Left cardiac atrium (tissue), 4 donors: ENCODE results near the gene ZNF470. TPM values are rescaled to one million over a fixed set of nuclear protein-coding genes. Genes with fewer than 3 reads are reported as not detected.
A peak's percentile ranks its signal among the peaks of the same experiment; 100 is the strongest.

ENCODE experiments used
- ATAC-seq, 2 donors: fragments of 200-7000 bp; cut with Tn5 transposase; one replicate each; pipeline ENCODE4 v1.9.1; 2020; ENCODE audit warnings: mild to moderate bottlenecking in 2 of 2, moderate library complexity in 2 of 2
- DNase-seq: peaks from one replicate; pipeline ENCODE4 v3.0.0-alpha.2; 2020
- intact Hi-C, 2 donors: fragments of 100-400 bp; cut with DNase I; formaldehyde crosslinking; loops; one replicate each; pipeline versions ENCODE4 v1.14.1 to v1.15.1; 2022 to 2023
- total RNA-seq, 2 donors: library from RNA; stranded (reverse); fragmentation: NEBNext Ultra II Directional; extraction: Animal tissue kit (Norgen Biotek cat#: 25700); gene quantifications; one replicate each; pipeline ENCODE4 v1.2.1, GENCODE V29; 2021
- donor health status: DM: no; HTN: yes; CAD: no.
- donor health status: DM: no; HTN: yes; CAD: no; lungs with severe emphysema.
- donor health status: DM: yes; HTN: yes; CAD: no.
- donor health status: Dilated cardiomyopathy.

ZNF470 gene
- total RNA-seq, 2 donors from 2014 or later = 3.4 TPM

DNA sequence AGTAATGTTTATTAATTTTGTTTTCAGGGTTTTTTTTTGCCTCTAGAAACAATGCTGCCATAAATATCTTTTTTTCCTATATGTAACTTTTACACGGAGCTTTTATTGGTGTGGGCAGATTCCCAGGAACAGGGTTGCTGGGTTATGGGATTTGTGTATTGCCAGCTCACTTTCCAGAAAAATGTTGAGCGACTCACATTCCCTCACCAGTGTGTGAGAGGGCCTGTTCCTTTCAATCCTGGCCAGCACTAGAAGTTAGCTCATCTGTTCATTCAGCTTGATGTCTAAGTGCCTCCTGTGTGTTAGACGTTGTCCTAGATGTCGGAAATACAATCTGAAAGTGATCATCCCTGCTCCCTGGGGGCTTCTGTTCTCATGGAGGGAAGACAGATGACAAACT, 30.4 kb downstream of the ZNF470 start:
- intact Hi-C loops = no loop called here
- ATAC-seq (no peak), DNase-seq (no peak)

DNA sequence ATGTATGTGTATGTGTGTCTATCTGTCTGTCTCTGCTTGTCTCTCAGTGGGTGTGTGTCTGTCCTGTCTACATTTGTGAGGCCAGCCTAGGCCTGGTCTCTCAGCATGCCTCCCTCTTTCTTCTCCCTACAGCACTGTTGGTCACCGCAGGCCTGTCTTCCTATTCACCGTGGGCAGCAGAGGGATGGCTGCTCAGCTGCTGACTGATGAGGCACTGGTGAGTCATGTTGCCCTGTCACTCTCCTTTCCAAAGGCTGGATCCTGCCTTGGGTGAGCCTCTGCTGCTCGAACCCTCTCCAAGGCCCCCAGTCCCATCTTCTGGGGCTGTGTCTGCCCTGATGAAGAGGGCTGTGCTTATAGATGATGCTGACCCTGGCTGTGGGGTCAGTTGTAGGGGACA, 34.1 kb downstream of the ZNF470 start:
- ATAC-seq = no peak
- intact Hi-C loops = no loop called here
- DNase-seq = no peak

DNA sequence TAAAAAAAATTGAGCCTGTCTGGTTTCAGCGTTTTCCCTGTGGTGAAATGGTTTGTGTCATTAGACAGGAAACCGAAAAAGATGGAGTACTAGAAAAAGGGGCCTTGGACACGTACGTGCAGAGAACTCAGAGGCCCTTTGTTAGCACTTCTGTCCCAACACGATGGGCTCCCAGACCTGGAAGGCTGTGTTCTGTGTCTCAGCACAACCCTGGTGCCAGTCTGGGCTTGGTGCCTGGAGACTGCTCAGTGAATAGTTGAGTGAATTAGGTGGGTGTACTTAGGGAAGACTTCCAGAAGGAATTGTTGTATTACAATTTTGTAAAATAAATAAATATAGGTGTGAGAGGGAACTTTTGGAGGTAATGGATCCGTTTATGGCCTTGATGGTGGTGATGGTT, 36.6 kb downstream of the ZNF470 start:
- intact Hi-C loops = no loop called here
- no peak for DNase-seq
- peak in 1 of 2 donors; percentile 79 for ATAC-seq

DNA sequence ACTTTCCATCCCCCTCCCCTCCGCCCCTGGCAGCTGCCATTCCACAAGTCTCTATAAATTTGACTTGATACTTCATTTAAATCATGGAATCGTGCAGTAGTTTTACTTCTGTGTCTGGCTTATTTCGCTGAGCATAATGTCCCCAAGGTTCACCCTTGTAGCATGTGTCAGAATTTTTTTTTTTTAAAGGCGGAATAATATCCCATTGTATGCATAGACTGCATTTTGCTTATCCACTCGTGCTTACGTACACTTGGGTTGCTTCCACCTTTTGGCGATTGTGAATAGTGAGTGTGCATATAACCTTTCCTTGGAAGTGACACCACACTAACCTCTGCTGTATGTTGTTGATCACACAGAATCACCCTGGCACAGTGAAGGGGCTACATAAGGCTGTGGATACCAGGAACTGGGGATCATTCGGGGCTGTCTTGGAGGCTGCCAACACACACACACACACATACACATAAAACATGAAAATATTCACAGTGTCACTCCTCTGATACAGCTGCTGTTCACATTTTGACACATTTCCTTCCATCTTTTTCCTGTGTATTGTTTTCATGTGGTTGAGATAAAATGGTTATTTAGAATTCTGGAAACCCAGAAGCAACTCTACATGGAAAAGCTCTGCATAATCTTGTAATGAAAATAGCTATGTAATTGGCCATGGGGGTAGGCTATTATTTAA, 41.2 kb downstream of the ZNF470 start:
- intact Hi-C loops = no loop called here
- no peak for ATAC-seq
- DNase-seq = no peak

DNA sequence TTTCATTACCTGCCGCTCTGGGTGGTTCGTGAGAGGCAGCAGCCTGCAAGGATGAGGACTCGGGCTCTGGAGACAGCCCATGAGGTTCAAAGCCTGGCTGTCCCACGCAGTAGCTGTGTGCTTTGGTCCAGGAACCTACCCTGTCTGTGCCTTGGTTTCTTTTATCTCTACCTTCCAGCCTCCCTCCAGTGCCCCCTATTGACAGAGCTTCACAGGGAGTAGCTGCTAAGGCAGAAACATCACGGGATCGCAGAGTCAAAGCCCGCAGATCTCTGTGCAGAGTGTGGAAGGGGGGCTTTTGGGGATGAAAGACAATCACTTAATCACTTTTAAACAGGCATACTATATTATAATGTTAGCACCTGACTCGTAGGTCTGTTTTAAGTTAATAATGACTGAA, 44.0 kb downstream of the ZNF470 start:
- DNase-seq (no peak), ATAC-seq (no peak)
- intact Hi-C loops = no loop called here

DNA sequence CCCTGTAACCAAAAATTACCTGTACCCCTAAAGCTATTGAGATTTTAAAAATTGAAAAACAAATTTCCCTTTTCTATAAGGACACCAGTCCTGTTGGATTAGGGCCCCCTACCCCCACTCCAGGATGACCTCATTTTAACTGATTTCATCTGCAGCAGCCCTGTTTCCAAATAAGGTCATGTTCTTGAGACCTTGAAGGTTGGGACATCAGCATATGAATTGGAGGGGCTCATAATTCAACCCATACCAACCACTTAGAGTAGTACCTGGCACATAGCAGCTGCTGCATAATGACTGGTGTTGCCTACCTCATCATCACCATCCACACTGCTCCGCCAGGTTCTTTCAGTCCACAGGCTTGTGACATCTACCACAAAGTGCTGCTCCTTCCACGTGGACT, 45.5 kb downstream of the ZNF470 start:
- ATAC-seq (no peak), DNase-seq (no peak)
- intact Hi-C loops = no loop called here

DNA sequence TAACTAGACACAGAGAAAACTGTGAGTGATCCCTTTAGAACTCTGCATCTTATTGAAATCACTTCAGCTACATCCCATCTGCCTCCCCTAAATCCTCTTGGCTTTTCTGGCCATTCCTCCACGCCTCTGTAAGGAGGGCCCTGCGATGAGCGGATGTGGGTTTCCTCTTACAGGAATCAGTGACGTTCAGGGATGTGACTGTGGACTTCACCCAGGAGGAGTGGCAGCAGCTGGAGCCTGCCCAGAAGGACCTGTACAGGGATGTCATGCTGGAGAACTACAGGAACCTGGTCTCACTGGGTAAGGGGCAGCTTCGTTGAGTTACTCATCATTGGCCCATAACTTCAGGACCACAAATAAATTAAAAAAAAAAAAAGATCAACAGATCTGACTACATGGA, 46.4 kb downstream of the ZNF470 start:
- intact Hi-C loops = no loop called here
- DNase-seq (no peak), ATAC-seq (no peak)

DNA sequence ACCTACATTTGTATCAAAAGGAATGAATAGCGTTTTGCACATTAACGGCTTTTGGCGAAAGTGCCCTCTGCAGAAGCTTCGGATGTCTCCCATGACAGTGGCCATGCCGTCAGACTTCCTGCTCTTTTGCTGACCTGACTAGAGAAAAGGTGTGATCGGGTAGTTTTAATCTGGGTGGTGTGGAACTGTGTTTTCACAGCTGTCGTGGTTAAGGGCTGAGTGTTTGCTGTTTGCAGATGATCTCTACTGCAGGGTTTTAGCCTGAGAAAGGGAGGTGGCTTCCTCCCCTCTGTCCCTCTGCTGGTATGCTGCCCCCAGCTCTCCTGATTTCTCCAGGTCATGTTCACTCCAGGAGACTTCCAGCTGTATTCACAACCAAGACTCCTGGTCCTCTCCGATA, 50.3 kb downstream of the ZNF470 start:
- no peak for ATAC-seq
- intact Hi-C loops = no loop called here
- no peak for DNase-seq

DNA sequence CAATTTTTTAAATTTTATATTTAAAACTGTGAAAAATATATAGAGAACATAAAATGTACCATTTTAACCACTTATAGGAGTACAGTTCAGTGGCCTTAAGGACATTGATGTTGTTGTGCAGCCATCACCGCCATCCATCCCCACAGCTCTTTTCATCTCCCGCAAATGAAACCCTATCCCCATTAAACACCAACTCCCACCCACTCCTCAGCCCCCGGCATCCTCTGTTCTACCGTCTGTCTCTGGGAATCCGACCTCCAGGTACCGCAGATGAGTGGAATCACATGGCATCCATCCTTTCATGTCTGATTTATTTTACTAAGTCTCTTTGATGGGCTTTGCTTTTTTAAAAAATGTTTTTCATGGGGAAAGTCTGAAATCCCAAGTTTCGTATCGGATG, 51.9 kb downstream of the ZNF470 start:
- DNase-seq (no peak), ATAC-seq (no peak)
- intact Hi-C loops = no loop called here

DNA sequence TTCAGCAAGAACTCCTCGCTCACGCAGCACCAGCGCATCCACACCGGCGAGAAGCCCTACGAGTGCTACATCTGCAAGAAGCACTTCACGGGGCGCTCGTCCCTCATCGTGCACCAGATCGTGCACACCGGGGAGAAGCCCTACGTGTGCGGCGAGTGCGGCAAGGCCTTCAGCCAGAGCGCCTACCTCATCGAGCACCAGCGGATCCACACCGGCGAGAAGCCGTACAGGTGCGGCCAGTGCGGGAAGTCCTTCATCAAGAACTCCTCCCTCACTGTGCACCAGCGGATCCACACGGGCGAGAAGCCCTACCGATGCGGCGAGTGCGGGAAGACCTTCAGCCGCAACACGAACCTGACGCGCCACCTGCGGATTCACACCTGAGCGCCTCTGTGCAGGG, 55.1 kb downstream of the ZNF470 start:
- DNase-seq (no peak), ATAC-seq (no peak)
- intact Hi-C loops = no loop called here

DNA sequence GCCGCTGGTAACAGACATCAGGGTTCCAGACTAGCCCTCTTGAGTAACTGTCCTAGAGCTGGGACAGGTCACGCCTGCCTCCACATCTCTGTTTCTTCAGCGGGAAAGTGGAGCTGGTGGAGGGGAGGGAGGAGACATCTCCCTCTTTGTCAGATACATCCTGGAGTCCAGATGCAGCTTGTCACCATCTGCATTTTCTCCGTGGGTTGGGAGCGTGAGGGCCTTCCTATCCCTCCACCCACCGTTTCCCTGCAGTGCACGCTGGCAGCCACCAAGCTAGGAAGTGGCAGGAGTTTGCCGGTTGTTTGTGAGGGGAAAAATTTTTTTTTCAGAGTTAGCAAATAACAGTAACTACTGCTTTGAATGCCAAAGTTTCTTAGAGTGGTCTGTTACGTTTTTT, 55.7 kb downstream of the ZNF470 start:
- intact Hi-C loops = no loop called here
- ATAC-seq (no peak), DNase-seq (no peak)

DNA sequence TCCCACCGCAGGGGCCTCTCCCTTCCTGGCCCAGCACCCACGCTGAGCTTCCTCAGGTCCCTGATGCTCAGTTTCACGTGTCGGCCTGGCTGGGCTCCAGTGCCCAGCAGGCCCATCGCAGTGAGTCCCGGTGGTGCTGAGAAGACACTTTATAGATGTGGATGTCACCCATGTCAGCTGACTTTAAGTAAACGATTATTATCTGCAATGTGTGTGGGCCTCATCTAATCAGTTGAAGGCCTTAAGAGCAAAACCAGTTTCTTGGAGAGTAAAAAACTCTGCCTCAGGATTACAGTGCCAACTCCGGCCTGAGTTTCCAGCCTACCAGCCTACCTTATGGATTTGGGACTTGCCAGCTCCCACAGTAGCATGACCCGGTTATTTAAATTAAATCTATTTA, 58.4 kb downstream of the ZNF470 start:
- no peak for DNase-seq
- ATAC-seq = no peak
- intact Hi-C loops = no loop called here

DNA sequence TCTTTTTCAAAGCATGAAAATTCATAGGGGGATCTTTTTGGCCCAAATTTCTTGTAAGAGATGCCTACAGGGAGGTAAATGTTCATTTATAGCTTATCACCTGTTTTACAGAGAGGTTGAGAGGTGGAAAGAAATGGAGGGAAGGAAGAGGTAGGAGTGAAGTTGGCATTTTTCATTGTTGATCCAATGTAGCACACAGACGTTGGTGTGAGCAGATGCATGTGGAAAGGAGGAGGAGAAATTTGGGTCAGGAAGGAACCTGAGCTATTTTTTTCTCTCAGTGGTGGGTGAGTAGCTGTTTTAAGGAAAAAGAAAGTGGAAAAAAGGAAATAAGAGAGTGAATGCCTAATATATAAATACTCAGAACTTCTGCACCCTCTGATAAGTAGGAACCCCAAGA, 65.8 kb downstream of the ZNF470 start:
- ATAC-seq = no peak
- intact Hi-C loops = no loop called here
- no peak for DNase-seq

DNA sequence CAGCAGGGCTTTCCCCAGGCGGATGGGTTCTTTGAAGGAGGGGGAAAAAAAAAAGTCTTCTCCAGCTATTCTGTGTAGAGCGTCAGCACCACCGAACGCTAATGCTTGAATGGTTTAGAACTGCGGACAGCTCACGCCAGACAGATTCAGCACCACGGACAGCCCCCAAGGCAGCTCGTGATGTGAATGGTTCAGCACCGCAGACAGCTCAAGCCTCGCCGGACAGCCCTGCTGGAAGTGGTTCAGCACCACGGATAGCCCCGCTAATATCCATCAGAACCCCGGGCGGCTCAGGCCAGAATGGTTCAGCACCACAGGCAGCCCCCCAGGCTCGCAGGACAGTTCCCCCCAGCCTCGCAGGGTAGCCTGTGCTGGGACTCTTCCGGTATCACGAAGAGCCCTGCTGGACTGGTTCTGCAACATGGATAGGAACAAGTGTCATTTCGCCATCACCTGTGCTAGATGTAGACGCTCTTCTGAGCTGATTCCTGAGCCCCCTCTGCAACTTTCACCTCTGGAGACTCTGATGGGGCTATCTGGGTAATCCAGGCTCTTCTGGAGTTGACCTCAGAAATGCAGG, 70.8 kb downstream of the ZNF470 start:
- DNase-seq (peak; percentile 89), ATAC-seq (peak; percentile 89 to 94)
- intact Hi-C loops = no loop called here

Other genes with a start within 250 kb of the ZNF470 start
- gene ZNF582, start 173.9 kb upstream of the ZNF470 start, total RNA-seq = 1 to 10 TPM; 4.0 to 4.4 TPM
- 1 to 10 TPM; 5.0 to 6.2 TPM for gene ZNF583, start 163.1 kb upstream of the ZNF470 start, total RNA-seq
- 1 to 10 TPM; 4.0 to 4.9 TPM for gene ZNF667, start 90.1 kb upstream of the ZNF470 start, total RNA-seq
- 1 to 10 TPM; 4.7 to 5.4 TPM for gene ZNF471, start 59.6 kb upstream of the ZNF470 start, total RNA-seq
- 1 to 10 TPM; 4.8 to 5.7 TPM for gene ZFP28, start 28.5 kb upstream of the ZNF470 start, total RNA-seq
- gene ZNF71, start 27.8 kb downstream of the ZNF470 start, total RNA-seq = 1 to 10 TPM; 5.6 to 7.8 TPM
- under 1 TPM in 1 of 2 donors, not detected in 1; 0.39 TPM for gene SMIM17, start 75.7 kb downstream of the ZNF470 start, total RNA-seq
- gene ZNF835, start 104.3 kb downstream of the ZNF470 start, total RNA-seq = 1 to 10 TPM; 2.2 to 4.1 TPM